Measurements from ENCODE around the gene RUBCN. TPM values are rescaled to one million over a fixed set of nuclear protein-coding genes. Genes with fewer than 3 reads are reported as not detected.

Gene RUBCN
- total and polyA plus RNA-seq, 2 of the 13 experiments (the other 11 are each of a cell fraction or from before 2014, with no cell fraction given) = 5.2 to 8.1 TPM

- no peak for TF ChIP-seq POLR2G (IDR thresholded peaks at IDR 0.05; ENCODE audit: low read depth, low read length)
- TF ChIP-seq, protein P1, sequence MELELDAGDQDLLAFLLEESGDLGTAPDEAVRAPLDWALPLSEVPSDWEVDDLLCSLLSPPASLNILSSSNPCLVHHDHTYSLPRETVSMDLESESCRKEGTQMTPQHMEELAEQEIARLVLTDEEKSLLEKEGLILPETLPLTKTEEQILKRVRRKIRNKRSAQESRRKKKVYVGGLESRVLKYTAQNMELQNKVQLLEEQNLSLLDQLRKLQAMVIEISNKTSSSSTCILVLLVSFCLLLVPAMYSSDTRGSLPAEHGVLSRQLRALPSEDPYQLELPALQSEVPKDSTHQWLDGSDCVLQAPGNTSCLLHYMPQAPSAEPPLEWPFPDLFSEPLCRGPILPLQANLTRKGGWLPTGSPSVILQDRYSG (CRISPR knock-in tag; IDR thresholded peaks at IDR 0.05) = no peak
- TF ChIP-seq MBNL3 (CRISPR knock-in tag; conservative IDR thresholded peaks at IDR 0.05) = no peak
- TF ChIP-seq, protein P2, sequence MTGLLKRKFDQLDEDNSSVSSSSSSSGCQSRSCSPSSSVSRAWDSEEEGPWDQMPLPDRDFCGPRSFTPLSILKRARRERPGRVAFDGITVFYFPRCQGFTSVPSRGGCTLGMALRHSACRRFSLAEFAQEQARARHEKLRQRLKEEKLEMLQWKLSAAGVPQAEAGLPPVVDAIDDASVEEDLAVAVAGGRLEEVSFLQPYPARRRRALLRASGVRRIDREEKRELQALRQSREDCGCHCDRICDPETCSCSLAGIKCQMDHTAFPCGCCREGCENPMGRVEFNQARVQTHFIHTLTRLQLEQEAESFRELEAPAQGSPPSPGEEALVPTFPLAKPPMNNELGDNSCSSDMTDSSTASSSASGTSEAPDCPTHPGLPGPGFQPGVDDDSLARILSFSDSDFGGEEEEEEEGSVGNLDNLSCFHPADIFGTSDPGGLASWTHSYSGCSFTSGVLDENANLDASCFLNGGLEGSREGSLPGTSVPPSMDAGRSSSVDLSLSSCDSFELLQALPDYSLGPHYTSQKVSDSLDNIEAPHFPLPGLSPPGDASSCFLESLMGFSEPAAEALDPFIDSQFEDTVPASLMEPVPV (CRISPR knock-in tag; IDR thresholded peaks at IDR 0.05) = no peak
- TF ChIP-seq ZNF782 (CRISPR knock-in tag; IDR thresholded peaks at IDR 0.05; ENCODE audit: borderline replicate concordance) = no peak
- TF ChIP-seq SMAD1 (CRISPR knock-in tag; IDR thresholded peaks at IDR 0.05; ENCODE audit: borderline replicate concordance, low read depth) = no peak
- TF ChIP-seq ZNF343 (CRISPR knock-in tag; IDR thresholded peaks at IDR 0.05) = no peak
- peak; percentile 49; the same call in 1 of the 2 replicates for TF ChIP-seq BORCS8-MEF2B (CRISPR knock-in tag; IDR thresholded peaks at IDR 0.05)
- TF ChIP-seq, protein P3, sequence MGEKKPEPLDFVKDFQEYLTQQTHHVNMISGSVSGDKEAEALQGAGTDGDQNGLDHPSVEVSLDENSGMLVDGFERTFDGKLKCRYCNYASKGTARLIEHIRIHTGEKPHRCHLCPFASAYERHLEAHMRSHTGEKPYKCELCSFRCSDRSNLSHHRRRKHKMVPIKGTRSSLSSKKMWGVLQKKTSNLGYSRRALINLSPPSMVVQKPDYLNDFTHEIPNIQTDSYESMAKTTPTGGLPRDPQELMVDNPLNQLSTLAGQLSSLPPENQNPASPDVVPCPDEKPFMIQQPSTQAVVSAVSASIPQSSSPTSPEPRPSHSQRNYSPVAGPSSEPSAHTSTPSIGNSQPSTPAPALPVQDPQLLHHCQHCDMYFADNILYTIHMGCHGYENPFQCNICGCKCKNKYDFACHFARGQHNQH (CRISPR knock-in tag; IDR thresholded peaks at IDR 0.05) = no peak
- no peak for TF ChIP-seq ZNF251 (CRISPR knock-in tag; IDR thresholded peaks at IDR 0.05)
- no peak for TF ChIP-seq U2AF2 (IDR thresholded peaks at IDR 0.05; ENCODE audit: low read depth, low read length)
- TF ChIP-seq, protein P4, sequence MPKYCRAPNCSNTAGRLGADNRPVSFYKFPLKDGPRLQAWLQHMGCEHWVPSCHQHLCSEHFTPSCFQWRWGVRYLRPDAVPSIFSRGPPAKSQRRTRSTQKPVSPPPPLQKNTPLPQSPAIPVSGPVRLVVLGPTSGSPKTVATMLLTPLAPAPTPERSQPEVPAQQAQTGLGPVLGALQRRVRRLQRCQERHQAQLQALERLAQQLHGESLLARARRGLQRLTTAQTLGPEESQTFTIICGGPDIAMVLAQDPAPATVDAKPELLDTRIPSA (CRISPR knock-in tag; IDR thresholded peaks at IDR 0.05; ENCODE audit: borderline replicate concordance) = no peak
- TF ChIP-seq SMARCC2 (IDR thresholded peaks at IDR 0.05) = no peak
- TF ChIP-seq ARID2 (CRISPR knock-in tag; IDR thresholded peaks at IDR 0.05; ENCODE audit: borderline replicate concordance) = 0 out of 2 replicates have a peak, but pooled peaks have one; percentile 48
- TF ChIP-seq RCOR2 (CRISPR knock-in tag; IDR thresholded peaks at IDR 0.05) = no peak
- TF ChIP-seq HMG20B (CRISPR knock-in tag; conservative IDR thresholded peaks at IDR 0.05) = no peak
- TF ChIP-seq ELF1 (CRISPR knock-in tag; IDR thresholded peaks at IDR 0.05) = no peak
- no peak for TF ChIP-seq ZNF605 (CRISPR knock-in tag; IDR thresholded peaks at IDR 0.05)
- TF ChIP-seq, protein P5, sequence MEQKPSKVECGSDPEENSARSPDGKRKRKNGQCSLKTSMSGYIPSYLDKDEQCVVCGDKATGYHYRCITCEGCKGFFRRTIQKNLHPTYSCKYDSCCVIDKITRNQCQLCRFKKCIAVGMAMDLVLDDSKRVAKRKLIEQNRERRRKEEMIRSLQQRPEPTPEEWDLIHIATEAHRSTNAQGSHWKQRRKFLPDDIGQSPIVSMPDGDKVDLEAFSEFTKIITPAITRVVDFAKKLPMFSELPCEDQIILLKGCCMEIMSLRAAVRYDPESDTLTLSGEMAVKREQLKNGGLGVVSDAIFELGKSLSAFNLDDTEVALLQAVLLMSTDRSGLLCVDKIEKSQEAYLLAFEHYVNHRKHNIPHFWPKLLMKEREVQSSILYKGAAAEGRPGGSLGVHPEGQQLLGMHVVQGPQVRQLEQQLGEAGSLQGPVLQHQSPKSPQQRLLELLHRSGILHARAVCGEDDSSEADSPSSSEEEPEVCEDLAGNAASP (CRISPR knock-in tag; IDR thresholded peaks at IDR 0.05; ENCODE audit: borderline replicate concordance) = 0 out of 2 replicates have a peak, but pooled peaks have one; percentile 13
- TF ChIP-seq U2AF1 (optimal IDR thresholded peaks at IDR 0.05; ENCODE audit: low read depth, low read length) = no peak
- TF ChIP-seq ZIK1 (CRISPR knock-in tag; IDR thresholded peaks at IDR 0.05; ENCODE audit: borderline replicate concordance, low read depth) = no peak
- TF ChIP-seq SP2 (CRISPR knock-in tag; IDR thresholded peaks at IDR 0.05) = no peak
- no peak for TF ChIP-seq FOSL2 (CRISPR knock-in tag; IDR thresholded peaks at IDR 0.05)
- no peak for TF ChIP-seq TCF7L2 (IDR thresholded peaks at IDR 0.05; ENCODE audit: low read depth, low read length)
- no peak for TF ChIP-seq ZNF10 (CRISPR knock-in tag; IDR thresholded peaks at IDR 0.05; ENCODE audit: borderline replicate concordance, low read depth)
Observed at GRCh38 chr3:197750858-197751737, 14.4 kb upstream of the RUBCN start (continued).
